ENCODE measurements around the gene LZTR1. TPM values are rescaled to one million over a fixed set of nuclear protein-coding genes. Genes with fewer than 3 reads are reported as not detected.

Gene LZTR1
- total RNA-seq, 1 donor from 2014 or later, result 56.7 TPM

DNA sequence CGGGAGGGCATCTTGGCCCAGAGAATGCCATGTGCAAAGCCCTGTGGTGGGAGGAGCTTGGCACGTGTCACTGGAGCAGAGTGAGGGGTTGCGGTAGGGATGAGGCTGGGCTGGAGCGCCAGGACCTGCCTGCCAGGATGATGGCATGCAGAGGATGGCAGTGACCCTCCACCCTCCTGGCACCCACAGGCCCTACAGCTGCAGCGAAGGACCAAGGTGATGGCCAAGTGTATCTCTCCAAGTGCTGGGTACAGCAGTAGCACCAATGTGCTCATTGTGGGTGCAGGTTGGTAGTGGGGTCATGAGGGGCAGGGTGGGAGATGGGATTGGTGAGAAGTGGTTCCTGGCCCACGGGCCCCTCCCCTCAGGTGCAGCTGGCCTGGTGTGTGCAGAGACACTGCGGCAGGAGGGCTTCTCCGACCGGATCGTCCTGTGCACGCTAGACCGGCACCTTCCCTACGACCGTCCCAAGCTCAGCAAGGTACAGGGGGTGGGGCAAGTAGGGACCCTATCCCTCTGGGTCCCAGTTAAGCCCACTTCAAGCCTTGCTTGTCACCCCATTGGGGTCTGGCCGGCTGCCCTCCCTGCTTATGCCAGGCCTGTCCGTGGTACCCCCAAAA lies 7.7 kb upstream of the LZTR1 start:
- Histone ChIP-seq H3K36me3 (no peaks in the 10 kb centered on the region), H3K27ac (no peak overlapping the region), H3K4me3 (no peak overlapping the region), H3K27me3 (no peaks in the 10 kb centered on the region), H3K9me3 (no peaks in the 10 kb centered on the region), H3K4me1 (peaks cover under 1% of the 10 kb centered on the region)
- TF ChIP-seq, protein P1, sequence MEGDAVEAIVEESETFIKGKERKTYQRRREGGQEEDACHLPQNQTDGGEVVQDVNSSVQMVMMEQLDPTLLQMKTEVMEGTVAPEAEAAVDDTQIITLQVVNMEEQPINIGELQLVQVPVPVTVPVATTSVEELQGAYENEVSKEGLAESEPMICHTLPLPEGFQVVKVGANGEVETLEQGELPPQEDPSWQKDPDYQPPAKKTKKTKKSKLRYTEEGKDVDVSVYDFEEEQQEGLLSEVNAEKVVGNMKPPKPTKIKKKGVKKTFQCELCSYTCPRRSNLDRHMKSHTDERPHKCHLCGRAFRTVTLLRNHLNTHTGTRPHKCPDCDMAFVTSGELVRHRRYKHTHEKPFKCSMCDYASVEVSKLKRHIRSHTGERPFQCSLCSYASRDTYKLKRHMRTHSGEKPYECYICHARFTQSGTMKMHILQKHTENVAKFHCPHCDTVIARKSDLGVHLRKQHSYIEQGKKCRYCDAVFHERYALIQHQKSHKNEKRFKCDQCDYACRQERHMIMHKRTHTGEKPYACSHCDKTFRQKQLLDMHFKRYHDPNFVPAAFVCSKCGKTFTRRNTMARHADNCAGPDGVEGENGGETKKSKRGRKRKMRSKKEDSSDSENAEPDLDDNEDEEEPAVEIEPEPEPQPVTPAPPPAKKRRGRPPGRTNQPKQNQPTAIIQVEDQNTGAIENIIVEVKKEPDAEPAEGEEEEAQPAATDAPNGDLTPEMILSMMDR (IDR thresholded peaks at IDR 0.05), result no peak
- DNase-seq, result no peak
- intact Hi-C loops (cut with DNase I), result no loop called here
- no peak for ATAC-seq

DNA sequence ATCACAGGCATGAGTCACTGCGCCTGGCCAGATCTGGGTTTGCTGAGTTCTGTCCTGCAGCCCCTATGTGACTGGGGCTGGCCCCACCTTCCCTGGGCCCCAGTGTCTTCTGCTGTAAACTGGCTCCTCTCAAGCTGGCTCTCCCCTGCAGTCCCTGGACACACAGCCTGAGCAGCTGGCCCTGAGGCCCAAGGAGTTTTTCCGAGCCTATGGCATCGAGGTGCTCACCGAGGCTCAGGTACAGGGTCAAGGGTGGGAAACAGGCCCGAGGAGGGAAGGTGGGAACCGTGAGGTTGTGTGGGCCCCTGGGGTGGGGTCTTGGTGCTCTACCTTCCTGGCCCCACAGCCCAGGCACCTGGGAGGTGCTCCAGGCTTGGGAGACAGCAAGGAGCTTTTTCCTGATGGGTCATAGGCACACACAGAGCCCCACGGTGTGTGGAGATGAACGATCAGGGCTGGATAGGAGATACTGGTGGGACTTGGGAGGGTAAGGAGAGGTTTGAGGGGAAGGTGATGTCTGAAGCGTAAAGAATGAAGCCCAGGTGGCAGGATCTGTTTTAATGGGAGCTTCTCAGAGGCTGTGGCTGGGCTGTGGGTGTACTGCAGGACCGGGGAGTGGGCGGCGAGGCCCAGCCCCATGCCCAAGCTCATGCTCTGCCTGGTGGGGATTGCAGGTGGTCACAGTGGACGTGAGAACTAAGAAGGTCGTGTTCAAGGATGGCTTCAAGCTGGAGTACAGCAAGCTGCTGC lies 6.4 kb upstream of the LZTR1 start:
- intact Hi-C loops (cut with DNase I), result no loop called here

DNA sequence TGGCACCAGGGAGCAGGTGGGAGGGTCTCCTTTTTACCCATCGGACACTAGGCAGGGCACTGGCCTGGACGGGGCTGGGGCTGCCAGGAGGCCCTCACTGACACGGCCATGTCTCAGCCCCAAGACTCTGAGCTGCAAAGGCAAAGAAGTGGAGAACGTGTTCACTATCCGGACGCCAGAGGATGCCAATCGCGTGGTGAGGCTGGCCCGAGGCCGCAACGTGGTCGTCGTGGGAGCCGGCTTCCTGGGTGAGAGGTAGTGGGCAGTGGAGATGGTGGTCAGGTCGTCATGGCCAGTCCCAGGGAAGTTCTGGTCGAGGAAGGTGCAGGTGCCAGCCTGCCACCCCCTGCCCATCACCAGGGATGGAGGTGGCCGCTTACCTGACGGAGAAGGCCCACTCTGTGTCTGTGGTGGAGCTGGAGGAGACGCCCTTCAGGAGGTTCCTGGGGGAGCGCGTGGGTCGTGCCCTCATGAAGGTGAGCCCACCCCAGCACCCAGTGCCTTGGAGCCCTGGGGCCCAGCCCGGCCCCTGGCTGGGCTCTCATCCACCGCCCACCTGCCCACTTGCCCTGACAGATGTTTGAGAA lies 5.7 kb upstream of the LZTR1 start:
- DNase-seq, result no peak
- no peaks in the 10 kb centered on the region for H3K9me3 ChIP-seq
- no peak overlapping the region for H3K27ac ChIP-seq
- ATAC-seq, result no peak
- H3K4me3 ChIP-seq, result no peak overlapping the region
- intact Hi-C loops (cut with DNase I), result no loop called here
- TF ChIP-seq, protein P1 (IDR thresholded peaks at IDR 0.05), result no peak
- no peaks in the 10 kb centered on the region for H3K27me3 ChIP-seq
- no peaks in the 10 kb centered on the region for H3K36me3 ChIP-seq
- H3K4me1 ChIP-seq, result peaks cover 13% of the 10 kb centered on the region

More for the DNA sequence above, 6.4 kb upstream of the LZTR1 start:
- Histone ChIP-seq H3K4me1 (peaks cover 8% of the 10 kb centered on the region), H3K27me3 (no peaks in the 10 kb centered on the region), H3K27ac (no peak overlapping the region), H3K9me3 (no peaks in the 10 kb centered on the region), H3K36me3 (no peaks in the 10 kb centered on the region), H3K4me3 (no peak overlapping the region)
- TF ChIP-seq, protein P1 (IDR thresholded peaks at IDR 0.05), result no peak
- ATAC-seq (no peak), DNase-seq (no peak)

DNA sequence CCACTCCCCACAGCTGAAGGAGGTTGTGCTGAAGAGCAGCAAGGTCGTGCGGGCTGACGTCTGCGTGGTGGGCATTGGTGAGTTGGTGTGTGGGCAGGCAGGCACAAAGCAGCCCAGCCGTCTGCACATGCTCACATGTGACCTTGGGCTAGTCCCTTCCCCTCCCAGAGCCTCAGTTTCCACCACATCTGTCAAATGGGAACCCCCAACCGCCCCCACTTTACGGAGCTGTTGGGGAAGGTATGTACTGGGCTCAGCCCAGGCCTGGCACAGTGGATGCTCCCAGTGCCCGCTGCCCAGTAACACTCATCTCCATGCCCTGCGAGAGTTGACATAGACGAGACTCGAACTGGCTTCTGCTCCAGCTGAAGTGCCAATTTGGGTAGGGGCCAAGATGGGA lies 5.1 kb upstream of the LZTR1 start:
- H3K27me3 ChIP-seq, result no peaks in the 10 kb centered on the region
- no peaks in the 10 kb centered on the region for H3K36me3 ChIP-seq
- peaks cover 15% of the 10 kb centered on the region for H3K4me1 ChIP-seq
- H3K9me3 ChIP-seq, result no peaks in the 10 kb centered on the region
- TF ChIP-seq, protein P1 (IDR thresholded peaks at IDR 0.05), result no peak
- ATAC-seq, result no peak
- no peak for DNase-seq
- no peak overlapping the region for H3K4me3 ChIP-seq
- no peak overlapping the region for H3K27ac ChIP-seq
- intact Hi-C loops (cut with DNase I), result no loop called here

DNA sequence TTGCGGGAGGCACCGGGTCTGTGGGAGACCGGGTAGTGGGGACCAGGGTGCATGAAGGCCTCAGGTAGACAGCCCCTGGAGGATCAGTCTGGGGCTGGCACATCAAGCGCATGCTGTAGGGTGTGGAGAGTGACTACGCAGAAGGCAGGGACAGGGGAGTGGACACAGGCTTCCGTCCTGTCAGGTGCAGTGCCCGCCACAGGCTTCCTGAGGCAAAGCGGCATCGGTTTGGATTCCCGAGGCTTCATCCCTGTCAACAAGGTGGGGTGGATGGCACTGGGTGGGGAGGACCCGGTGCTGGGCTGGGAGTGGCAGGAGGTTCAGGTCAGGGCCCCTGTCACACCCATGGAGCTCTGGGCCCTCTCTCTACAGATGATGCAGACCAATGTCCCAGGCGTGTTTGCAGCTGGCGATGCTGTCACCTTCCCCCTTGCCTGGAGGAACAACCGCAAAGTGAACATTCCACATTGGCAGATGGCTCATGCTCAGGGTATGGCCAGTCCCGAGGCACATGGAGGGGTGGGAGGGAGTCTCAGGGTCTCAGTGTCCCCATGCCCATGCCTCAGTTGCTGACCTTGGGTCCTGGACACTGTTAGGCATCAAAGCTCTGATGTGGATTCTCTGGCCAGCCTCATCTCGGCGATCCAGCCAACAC lies 4.5 kb upstream of the LZTR1 start:
- Histone ChIP-seq H3K36me3 (no peaks in the 10 kb centered on the region), H3K4me3 (no peak overlapping the region), H3K4me1 (peaks cover 15% of the 10 kb centered on the region), H3K9me3 (no peaks in the 10 kb centered on the region), H3K27ac (no peak overlapping the region), H3K27me3 (no peaks in the 10 kb centered on the region)
- ATAC-seq (no peak), DNase-seq (no peak)
- TF ChIP-seq, protein P1 (IDR thresholded peaks at IDR 0.05), result no peak
- intact Hi-C loops (cut with DNase I), result no loop called here
